OCI-LY3 (cell line): ENCODE results near the gene C16orf74.

Experiments
- H2AFZ ChIP-seq: fragments of 200-600, 300-600 bp; shearing (Covaris generic); 2 replicates; pipeline ENCODE4 v1.6.0; 2014; ENCODE audit warnings: antibody characterized with exemption, low read depth, low read length
- H3K27ac ChIP-seq: fragments of 200-600, 300-600 bp; sonication (generic); 2 replicates; pipeline ENCODE4 v1.5.1; 2014; ENCODE audit warnings: mild to moderate bottlenecking, low read length, moderate library complexity, mixed read lengths
- H3K27me3 ChIP-seq: fragments of 200-600, 300-600 bp; sonication (generic); 2 replicates; pipeline ENCODE4 v1.6.1; 2014; ENCODE audit warnings: low read depth, low read length, mixed read lengths
- H3K36me3 ChIP-seq: fragments of 200-600, 300-600 bp; sonication (generic); replicated peaks from 2 replicates; pipeline ENCODE3; 2014; ENCODE audit warnings: low read depth, low read length, mixed read lengths
- H3K4me1 ChIP-seq: fragments of 300-600, 200-600 bp; sonication (generic); 2 replicates; pipeline ENCODE4 v1.6.1; 2014; ENCODE audit warnings: low read length, mixed read lengths
- H3K4me2 ChIP-seq: fragments of 200-600, 300-600 bp; sonication (generic); 2 replicates; pipeline ENCODE4 v1.6.1; 2014; ENCODE audit warnings: low read length, mixed read lengths
- H3K4me3 ChIP-seq: fragments of 300-600, 200-600 bp; sonication (generic); 2 replicates; pipeline ENCODE4 v1.5.1; 2014; ENCODE audit warnings: antibody characterized with exemption, mild to moderate bottlenecking, low read length, moderate library complexity
- H3K79me2 ChIP-seq: fragments of 300-600, 200-600 bp; shearing (Covaris generic); 2 replicates; pipeline ENCODE4 v1.6.1; 2014; ENCODE audit warnings: mild to moderate bottlenecking, low read length, mixed read lengths
- H3K9ac ChIP-seq: fragments of 300-600, 200-600 bp; shearing (Covaris generic); 2 replicates; pipeline ENCODE4 v1.6.0; 2014; ENCODE audit warnings: mild to moderate bottlenecking, low read length, moderate library complexity
- H3K9me3 ChIP-seq: fragments of 200-600, 300-600 bp; shearing (Covaris generic); 2 replicates; pipeline ENCODE4 v1.6.1; 2014; ENCODE audit warnings: low read length, mixed read lengths; ENCODE audit not compliant: insufficient read depth
- H4K20me1 ChIP-seq: fragments of 200-600, 300-600 bp; sonication (generic); 2 replicates; pipeline ENCODE4 v1.6.1; 2016; ENCODE audit warnings: low read length, mixed read lengths; ENCODE audit not compliant: insufficient read depth
- EZH2phosphoT487 ChIP-seq: fragments of 200-600 bp; shearing (Covaris generic); IDR thresholded peaks from 2 replicates; pipeline ENCODE4 v1.6.1; 2018; ENCODE audit warnings: antibody characterized with exemption, mixed run types, low read depth
- TF ChIP-seq, protein P1 (sequence below): fragments of 200-600, 300-600 bp; sonication (generic); IDR thresholded peaks from 2 replicates; pipeline ENCODE4 v1.5.1; 2014; ENCODE audit warnings: antibody characterized with exemption, low read length, low read depth

Gene C16orf74

DNA sequence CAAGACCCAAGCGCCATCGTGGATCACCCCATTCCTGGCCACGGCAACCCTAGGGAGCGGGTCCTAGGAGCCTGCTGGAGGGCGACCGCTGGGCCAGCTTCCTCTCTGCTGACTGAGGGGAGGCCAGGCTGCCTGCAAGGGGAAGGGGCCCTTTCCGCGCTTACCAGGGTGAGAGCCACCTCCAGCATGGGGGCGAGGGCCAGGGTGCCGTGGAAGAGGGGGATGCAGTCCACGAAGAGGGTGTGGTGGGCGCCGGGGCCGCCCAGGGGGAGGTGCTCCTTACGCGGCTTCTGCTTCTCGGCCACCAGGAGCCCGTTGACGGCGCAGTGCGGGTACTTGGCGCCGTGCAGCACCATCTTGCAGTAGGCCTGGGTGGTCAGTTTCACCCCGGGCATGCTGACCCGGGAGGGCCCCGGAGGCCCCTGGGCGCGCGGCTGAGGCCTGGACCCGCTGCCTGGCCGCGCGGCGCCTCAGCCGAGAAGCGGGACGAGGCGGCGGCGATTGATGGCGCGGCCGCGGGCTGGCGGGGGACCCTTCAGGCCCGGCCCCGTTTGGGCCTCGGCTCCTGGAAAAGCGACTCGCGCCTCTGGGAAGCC lies 48.1 kb upstream of the C16orf74 start:
- H3K9ac ChIP-seq = peak overlapping the region; percentile 80
- H3K4me3 ChIP-seq = peak overlapping the region; percentile 91
- H3K27me3 ChIP-seq = no peaks in the 10 kb centered on the region
- H4K20me1 ChIP-seq = peaks cover 22% of the 10 kb centered on the region
- H3K36me3 ChIP-seq = peaks cover 45% of the 10 kb centered on the region
- peak overlapping the region; percentile 100 for H3K4me2 ChIP-seq
- H3K79me2 ChIP-seq = peaks cover 98% of the 10 kb centered on the region
- TF ChIP-seq, protein P1, sequence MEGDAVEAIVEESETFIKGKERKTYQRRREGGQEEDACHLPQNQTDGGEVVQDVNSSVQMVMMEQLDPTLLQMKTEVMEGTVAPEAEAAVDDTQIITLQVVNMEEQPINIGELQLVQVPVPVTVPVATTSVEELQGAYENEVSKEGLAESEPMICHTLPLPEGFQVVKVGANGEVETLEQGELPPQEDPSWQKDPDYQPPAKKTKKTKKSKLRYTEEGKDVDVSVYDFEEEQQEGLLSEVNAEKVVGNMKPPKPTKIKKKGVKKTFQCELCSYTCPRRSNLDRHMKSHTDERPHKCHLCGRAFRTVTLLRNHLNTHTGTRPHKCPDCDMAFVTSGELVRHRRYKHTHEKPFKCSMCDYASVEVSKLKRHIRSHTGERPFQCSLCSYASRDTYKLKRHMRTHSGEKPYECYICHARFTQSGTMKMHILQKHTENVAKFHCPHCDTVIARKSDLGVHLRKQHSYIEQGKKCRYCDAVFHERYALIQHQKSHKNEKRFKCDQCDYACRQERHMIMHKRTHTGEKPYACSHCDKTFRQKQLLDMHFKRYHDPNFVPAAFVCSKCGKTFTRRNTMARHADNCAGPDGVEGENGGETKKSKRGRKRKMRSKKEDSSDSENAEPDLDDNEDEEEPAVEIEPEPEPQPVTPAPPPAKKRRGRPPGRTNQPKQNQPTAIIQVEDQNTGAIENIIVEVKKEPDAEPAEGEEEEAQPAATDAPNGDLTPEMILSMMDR = no peak
- TF ChIP-seq EZH2phosphoT487 = no peak
- no peak overlapping the region for H2AFZ ChIP-seq
- peaks cover 17% of the 10 kb centered on the region for H3K4me1 ChIP-seq
- H3K9me3 ChIP-seq = no peaks in the 10 kb centered on the region
- peak overlapping the region; percentile 3; the same call in 1 of the 2 replicates for H3K27ac ChIP-seq

DNA sequence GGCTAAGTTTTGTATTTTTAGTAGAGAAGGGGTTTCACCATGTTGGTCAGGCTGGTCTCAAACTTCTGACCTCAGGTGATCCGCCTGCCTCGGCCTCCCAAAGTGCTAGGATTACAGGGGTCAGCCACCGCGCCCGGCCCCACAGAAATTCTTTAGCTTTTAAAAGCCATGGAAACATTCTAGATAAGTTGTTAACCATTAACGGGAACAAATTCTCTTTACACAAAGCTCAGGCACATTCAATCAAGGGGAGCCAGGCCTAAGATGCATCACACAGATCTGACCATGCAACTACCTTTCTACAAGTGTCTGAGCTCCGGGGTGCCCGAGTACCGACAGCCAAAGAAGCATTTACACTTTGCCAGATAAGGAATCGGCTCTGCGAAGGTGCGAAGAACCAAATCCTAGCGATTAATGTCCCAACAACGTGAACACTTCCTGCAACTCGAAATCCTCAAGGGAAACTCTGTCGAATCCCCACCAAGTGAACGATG lies 47.4 kb upstream of the C16orf74 start:
- Histone ChIP-seq H3K4me3 (peak overlapping the region; percentile 91), H3K27ac (no peak overlapping the region), H3K9ac (peak overlapping the region; percentile 80), H3K36me3 (peaks cover 43% of the 10 kb centered on the region), H2AFZ (no peak overlapping the region), H3K4me1 (peaks cover 17% of the 10 kb centered on the region), H3K79me2 (peaks cover 100% of the 10 kb centered on the region), H3K4me2 (peak overlapping the region; percentile 100), H3K27me3 (no peaks in the 10 kb centered on the region), H3K9me3 (no peaks in the 10 kb centered on the region), H4K20me1 (peaks cover 22% of the 10 kb centered on the region)
- TF ChIP-seq EZH2phosphoT487 = no peak
- TF ChIP-seq, protein P1 = no peak

DNA sequence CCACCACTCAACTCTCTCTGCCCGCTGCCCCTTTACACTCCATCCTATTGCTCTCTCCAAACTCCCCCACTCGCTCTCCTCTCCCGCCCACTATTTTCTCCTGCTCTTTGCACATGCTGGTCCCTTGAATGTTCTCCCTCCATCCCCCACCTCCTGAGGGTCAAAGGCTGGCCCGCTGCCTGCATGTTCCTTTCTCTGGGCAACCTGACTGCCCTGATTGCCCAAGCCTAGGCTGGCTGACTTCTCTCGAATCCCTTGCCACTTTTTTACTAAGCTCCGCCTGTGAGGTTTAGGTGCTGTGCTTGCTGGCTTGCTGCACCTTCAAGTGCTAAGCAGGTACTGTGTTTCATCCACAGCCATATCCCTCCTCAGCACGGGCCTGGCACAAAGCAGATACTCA lies 45.7 kb upstream of the C16orf74 start:
- Histone ChIP-seq H3K27ac (no peak overlapping the region), H3K4me3 (no peak overlapping the region), H3K9ac (no peak overlapping the region), H2AFZ (no peak overlapping the region), H3K4me2 (no peak overlapping the region), H3K79me2 (peaks cover 100% of the 10 kb centered on the region), H4K20me1 (peaks cover 13% of the 10 kb centered on the region), H3K4me1 (peaks cover 17% of the 10 kb centered on the region), H3K27me3 (no peaks in the 10 kb centered on the region), H3K9me3 (no peaks in the 10 kb centered on the region), H3K36me3 (peaks cover 43% of the 10 kb centered on the region)
- TF ChIP-seq EZH2phosphoT487 = no peak
- TF ChIP-seq, protein P1 = no peak

DNA sequence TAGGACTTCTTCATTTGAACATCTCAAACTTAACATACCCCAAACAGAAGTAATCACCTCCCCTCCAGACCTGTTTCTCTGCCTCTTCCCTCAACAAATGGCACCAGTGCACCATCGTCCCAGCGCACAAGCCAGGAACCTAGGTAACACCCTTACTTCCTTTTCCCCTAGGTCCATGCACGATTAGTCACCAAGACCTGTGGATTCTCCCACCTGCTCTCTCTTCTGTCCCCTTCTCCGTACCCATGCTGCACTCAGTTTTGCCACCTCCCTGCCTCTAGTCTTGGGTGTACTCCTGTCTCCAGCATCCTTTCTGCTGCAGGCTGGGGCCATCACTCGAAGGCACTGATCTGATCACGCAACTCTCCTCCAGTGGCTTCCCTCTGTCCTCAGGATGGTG lies 45.3 kb upstream of the C16orf74 start:
- Histone ChIP-seq H3K9me3 (no peaks in the 10 kb centered on the region), H3K36me3 (peaks cover 42% of the 10 kb centered on the region), H3K4me2 (no peak overlapping the region), H4K20me1 (peaks cover 10% of the 10 kb centered on the region), H3K27me3 (no peaks in the 10 kb centered on the region), H3K79me2 (peaks cover 99% of the 10 kb centered on the region), H3K27ac (no peak overlapping the region), H2AFZ (no peak overlapping the region), H3K4me1 (peaks cover 17% of the 10 kb centered on the region), H3K9ac (no peak overlapping the region), H3K4me3 (no peak overlapping the region)
- TF ChIP-seq, protein P1 = no peak
- no peak for TF ChIP-seq EZH2phosphoT487
